Duodenal mucosa (tissue), 2 donors: ENCODE results near the gene ZBED2.
"Not testable (repeated sequence)": the region's sequence is repeated elsewhere in the genome, so short reads cannot be mapped to it uniquely, and the experiment has no call there.

Source experiments
- H3K27ac ChIP-seq: one replicate; pipeline ENCODE4 v1.7.0; 2013; ENCODE audit warnings: low read depth, low read length
- H3K27me3 ChIP-seq, 2 donors: one replicate each; pipeline ENCODE4 v1.7.0; 2013; ENCODE audit warnings: low read length in 2 of 2, control low read depth in 1 of 2; ENCODE audit not compliant: insufficient read depth in 2 of 2, control insufficient read depth in 1 of 2
- H3K36me3 ChIP-seq, 2 donors: one replicate each; pipeline ENCODE4 v1.7.0; 2013; ENCODE audit warnings: low read length in 2 of 2, control low read depth in 1 of 2; ENCODE audit not compliant: insufficient read depth in 2 of 2, control insufficient read depth in 1 of 2
- H3K4me1 ChIP-seq, 2 donors: one replicate each; pipeline ENCODE4 v1.7.0; 2013; ENCODE audit warnings: low read length in 2 of 2, control low read depth in 1 of 2; ENCODE audit not compliant: insufficient read depth in 2 of 2, control insufficient read depth in 1 of 2
- H3K4me3 ChIP-seq, 2 donors: one replicate each; pipeline ENCODE4 v1.7.0; 2013; ENCODE audit warnings: low read length in 2 of 2, low read depth in 1 of 2
- H3K9ac ChIP-seq, 2 donors: one replicate each; pipeline ENCODE4 v1.7.0; 2013; ENCODE audit warnings: low read length in 2 of 2, low read depth in 1 of 2
- H3K9me3 ChIP-seq, 2 donors: one replicate each; pipeline ENCODE4 v1.7.0; 2013; ENCODE audit warnings: low read length in 2 of 2, control low read depth in 1 of 2; ENCODE audit not compliant: control insufficient read depth in 1 of 2

ZBED2 gene, protein sequence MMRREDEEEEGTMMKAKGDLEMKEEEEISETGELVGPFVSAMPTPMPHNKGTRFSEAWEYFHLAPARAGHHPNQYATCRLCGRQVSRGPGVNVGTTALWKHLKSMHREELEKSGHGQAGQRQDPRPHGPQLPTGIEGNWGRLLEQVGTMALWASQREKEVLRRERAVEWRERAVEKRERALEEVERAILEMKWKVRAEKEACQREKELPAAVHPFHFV

DNA sequence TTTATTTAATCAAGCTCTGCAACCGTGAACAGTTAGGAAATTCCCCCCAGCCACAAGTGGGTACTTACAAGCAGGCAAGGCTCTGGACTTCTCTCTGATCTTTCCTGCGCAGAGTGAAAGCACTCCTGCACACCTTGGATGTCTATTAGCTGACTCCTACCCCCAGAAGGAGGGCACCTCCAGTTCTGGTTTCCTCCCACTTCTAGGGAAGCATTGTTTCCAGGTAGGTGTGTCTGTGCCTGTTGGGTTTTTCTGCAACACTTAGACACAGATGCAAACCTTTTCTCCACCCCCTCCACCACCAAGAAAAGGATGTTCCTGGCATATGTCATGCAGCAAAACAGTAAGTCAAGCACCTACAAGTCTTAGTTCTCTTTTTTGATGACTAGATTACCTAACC is at the start of gene ZBED2:
Gene ZBED2 (minus strand): TSS at position 115 of the 400 bp plus-strand sequence. CDS start 1,145 bp downstream, outside the sequence.
- H3K9ac ChIP-seq = no peak within 1 kb of the TSS
- H3K36me3 ChIP-seq = no peaks in the 10 kb centered on the region
- no peaks in the 10 kb centered on the region for H3K4me1 ChIP-seq
- no peaks in the 10 kb centered on the region for H3K27me3 ChIP-seq
- no peak within 1 kb of the TSS for H3K4me3 ChIP-seq
- H3K27ac ChIP-seq = no peak within 1 kb of the TSS
- H3K9me3 ChIP-seq = no peaks in the 10 kb centered on the region

DNA sequence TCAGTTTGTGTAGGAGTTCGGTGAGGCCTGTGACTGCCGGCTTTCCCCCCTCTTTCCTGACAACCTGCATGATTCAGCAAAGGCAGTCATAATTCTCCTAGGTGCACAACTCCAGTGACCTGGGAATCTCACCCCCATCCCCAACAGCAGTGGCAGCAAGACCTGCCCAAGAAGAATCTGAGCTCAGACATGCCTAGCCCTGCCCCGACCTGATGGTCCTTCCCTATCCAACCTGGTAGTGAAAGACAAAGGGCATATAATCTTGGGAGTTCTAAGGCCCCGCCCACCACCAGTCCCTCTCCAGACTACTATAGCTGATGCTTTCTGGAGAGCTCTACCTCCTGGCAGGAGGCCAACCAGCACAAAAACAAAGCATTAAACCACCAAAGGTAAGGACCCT is 44.2 kb upstream of the ZBED2 start:
- Histone ChIP-seq H3K4me1 (no peaks in the 10 kb centered on the region), H3K9me3 (peaks cover 0 to 5% of the 10 kb centered on the region in 2 donors), H3K4me3 (no peak overlapping the region), H3K27me3 (no peaks in the 10 kb centered on the region), H3K36me3 (no peaks in the 10 kb centered on the region), H3K9ac (no peak overlapping the region), H3K27ac (no peak overlapping the region)

DNA sequence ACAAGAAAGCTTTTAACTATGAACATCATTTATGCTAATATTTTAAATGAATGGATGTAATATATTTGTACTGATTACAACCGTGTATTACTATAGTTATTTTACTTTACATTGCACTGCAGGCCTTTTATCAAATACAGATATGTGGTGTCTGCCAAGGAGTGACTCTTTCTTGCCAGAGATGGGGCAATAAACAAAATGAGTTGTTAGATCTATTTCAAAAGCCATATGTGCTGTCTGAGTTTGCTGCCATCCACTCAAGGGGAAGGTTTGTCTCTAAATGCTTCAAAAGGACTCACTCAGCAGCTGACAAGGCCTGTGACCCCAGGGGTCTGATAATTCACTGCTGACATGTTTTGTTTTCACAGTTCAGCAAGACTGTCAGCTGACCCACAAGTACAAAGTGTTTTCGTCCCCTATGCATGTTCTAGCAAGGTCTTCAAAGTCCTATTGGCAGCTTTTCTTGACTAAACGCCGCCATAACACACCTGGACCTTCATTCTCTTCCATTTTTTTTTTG is 41.3 kb upstream of the ZBED2 start:
- Histone ChIP-seq H3K4me3 (no peak overlapping the region), H3K4me1 (no peaks in the 10 kb centered on the region), H3K9ac (no peak overlapping the region), H3K27ac (no peak overlapping the region), H3K9me3 (no peaks in the 10 kb centered on the region), H3K36me3 (no peaks in the 10 kb centered on the region), H3K27me3 (no peaks in the 10 kb centered on the region)

DNA sequence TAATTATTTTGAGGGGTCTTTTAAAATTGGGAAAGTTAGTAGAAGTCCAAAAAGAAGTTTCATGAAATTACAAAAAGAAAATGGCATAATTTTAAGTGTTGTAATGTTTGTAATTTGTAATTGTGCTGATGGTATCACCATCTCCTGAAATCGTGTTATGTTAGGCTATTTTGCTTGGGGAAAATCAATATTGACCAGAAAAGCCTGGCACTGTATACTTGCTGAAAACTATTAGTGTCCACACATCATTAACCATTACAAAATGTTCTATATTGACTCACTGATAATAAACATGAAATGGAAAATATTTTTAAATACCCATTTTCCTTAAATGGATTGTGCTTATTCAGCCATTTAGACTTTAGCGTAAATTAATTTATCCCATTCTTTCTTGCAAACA is 40.3 kb upstream of the ZBED2 start:
- Histone ChIP-seq H3K27me3 (no peaks in the 10 kb centered on the region), H3K4me1 (no peaks in the 10 kb centered on the region), H3K27ac (no peak overlapping the region), H3K36me3 (no peaks in the 10 kb centered on the region), H3K4me3 (no peak overlapping the region), H3K9ac (no peak overlapping the region), H3K9me3 (no peaks in the 10 kb centered on the region)

DNA sequence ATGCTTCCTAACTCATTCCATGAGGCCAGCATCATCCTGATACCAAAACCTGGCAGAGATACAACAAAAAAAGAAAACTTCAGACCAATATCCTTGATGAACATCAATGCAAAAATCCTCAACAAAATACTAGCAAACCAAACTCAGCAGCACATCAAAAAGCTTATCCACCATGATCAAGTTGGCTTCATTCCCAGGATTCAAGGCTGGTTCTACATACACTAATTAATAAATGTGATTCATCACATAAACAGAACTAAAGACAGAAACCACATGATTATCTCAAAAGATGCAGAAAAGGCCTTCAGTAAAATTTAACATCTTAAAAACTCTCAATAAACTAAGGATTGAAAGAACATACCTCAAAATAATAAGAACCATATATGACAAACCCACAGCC is 35.5 kb upstream of the ZBED2 start:
- H3K36me3 ChIP-seq, H3K27ac ChIP-seq, H3K27me3 ChIP-seq, H3K9ac ChIP-seq, H3K4me1 ChIP-seq, H3K9me3 ChIP-seq, H3K4me3 ChIP-seq: not testable (repeated sequence)

DNA sequence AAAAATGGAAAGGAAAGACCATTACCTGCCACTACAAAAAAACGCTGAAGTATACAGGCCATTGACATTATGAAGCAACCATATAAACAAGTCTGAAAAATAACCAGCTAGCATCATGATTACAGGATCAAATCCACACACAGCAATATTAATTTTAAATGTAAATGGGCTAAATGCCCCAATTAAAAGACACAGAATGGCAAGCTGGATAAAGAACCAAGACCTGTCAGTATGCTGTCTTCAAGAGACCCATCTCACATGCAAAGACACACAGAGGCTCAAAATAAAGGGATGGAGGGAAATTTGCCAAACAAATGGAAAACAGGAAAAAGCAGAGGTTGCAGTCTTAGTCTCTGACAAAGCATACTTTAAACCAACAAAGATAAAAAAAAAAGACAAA is 33.9 kb upstream of the ZBED2 start:
- H3K4me1 ChIP-seq, H3K4me3 ChIP-seq, H3K27ac ChIP-seq, H3K36me3 ChIP-seq, H3K9me3 ChIP-seq, H3K9ac ChIP-seq, H3K27me3 ChIP-seq: not testable (repeated sequence)

DNA sequence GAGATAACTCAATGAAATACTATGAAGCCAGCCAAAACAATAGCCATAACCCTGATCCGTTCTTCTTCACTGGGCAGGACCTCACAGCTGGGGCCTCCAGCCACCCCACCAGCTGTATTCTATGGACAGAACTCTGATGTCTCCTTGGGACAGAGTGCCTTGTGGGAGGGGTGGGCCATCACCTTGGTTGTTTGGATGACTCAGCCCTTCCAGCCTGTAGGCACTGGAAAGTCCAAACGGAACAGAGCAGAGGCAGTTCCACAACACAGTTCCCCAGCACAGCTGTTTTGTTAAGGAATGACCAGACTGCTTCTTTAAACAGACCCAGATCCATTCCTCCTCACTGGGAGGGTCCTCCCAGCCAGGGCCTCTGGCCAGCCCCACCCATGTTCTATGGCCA is 31.9 kb upstream of the ZBED2 start:
- Histone ChIP-seq H3K4me3 (no peak overlapping the region), H3K27me3 (no peaks in the 10 kb centered on the region), H3K36me3 (no peaks in the 10 kb centered on the region), H3K27ac (no peak overlapping the region), H3K4me1 (no peaks in the 10 kb centered on the region), H3K9me3 (peaks cover 0 to 8% of the 10 kb centered on the region in 2 donors), H3K9ac (no peak overlapping the region)

DNA sequence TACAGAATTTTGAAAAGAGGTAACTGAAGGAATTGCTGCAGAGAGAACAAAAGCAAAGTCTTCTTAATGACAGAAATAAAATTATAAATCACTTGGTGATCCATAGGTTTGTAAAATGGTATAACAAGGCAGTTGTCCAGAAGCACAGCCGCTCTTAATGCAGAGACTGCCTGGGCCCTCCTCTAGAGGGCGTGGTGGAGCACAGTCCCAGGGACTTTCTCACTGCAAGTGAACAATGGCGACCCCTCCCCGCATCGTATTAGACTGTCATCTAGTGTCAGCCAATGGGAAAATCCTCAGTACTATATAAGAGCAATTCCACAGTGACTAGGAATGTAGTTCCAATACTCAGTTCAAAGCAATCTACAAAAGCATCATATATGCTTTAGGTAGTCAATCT is 26.4 kb upstream of the ZBED2 start:
- Histone ChIP-seq H3K27me3 (no peaks in the 10 kb centered on the region), H3K4me1 (no peaks in the 10 kb centered on the region), H3K9me3 (no peaks in the 10 kb centered on the region), H3K4me3 (no peak overlapping the region), H3K9ac (no peak overlapping the region), H3K27ac (no peak overlapping the region), H3K36me3 (peaks cover 0 to 4% of the 10 kb centered on the region in 2 donors)

DNA sequence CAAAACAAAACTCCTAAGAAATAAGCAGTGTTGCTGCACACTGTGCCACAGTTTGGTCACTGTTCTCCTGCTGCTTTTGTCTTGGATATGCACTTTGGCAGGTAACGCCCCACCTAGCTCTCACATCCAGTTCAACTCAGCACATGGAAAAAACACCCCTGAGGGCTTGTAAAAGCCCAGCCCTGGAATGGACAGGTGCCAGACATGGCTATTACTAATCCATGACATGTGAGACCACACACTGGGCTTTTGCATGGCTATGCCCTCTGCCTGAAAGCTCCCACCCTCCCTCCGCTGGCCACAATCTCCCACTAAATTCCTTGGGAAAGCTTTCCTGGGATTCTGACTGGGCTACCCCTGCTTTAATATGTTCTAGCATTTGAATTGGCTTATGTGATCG is 24.7 kb upstream of the ZBED2 start:
- no peaks in the 10 kb centered on the region for H3K27me3 ChIP-seq
- no peak overlapping the region for H3K27ac ChIP-seq
- H3K4me3 ChIP-seq = no peak overlapping the region
- H3K9me3 ChIP-seq = no peaks in the 10 kb centered on the region
- peaks cover 0 to 4% of the 10 kb centered on the region in 2 donors for H3K36me3 ChIP-seq
- no peak overlapping the region for H3K9ac ChIP-seq
- no peaks in the 10 kb centered on the region for H3K4me1 ChIP-seq

DNA sequence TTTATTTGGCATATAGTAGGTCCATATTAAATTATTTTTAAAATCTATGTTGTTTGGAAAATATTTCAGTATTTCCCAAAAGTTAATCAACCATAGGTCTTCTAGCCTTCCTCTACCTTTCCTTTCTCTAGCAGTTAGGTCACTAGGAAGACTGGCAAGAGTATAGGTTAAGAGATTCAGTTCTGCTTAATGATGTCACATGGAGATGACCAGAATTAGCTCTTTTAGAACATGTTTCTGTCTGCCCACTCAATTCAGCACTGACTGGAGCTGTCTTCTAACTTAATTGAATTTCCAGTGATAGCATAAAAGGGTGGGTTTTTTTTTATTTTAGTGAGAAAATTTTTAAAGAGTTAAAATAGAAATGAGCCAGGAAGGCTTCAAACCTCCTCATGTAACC is 23.8 kb upstream of the ZBED2 start:
- Histone ChIP-seq H3K9me3 (no peaks in the 10 kb centered on the region), H3K36me3 (peaks cover 0 to 4% of the 10 kb centered on the region in 2 donors), H3K4me1 (no peaks in the 10 kb centered on the region), H3K9ac (no peak overlapping the region), H3K27me3 (no peaks in the 10 kb centered on the region), H3K4me3 (no peak overlapping the region), H3K27ac (no peak overlapping the region)
